SKM-1 treated with dmso at 0.1 percent for 144 hours (cell line): ENCODE results near the gene CCDC172.
"Not testable (repeated sequence)": the region's sequence is repeated elsewhere in the genome, so short reads cannot be mapped to it uniquely, and the experiment has no call there.

Experiments used
- DNase-seq: peaks from one replicate; lab custom pipeline; 2025; ENCODE audit not compliant: unreplicated experiment; lab: John Stamatoyannopoulos, UW

CCDC172 gene

GRCh38 chr10:116331815-116332214 lies 7.6 kb downstream of the CCDC172 start:
- no peak for DNase-seq

DNA sequence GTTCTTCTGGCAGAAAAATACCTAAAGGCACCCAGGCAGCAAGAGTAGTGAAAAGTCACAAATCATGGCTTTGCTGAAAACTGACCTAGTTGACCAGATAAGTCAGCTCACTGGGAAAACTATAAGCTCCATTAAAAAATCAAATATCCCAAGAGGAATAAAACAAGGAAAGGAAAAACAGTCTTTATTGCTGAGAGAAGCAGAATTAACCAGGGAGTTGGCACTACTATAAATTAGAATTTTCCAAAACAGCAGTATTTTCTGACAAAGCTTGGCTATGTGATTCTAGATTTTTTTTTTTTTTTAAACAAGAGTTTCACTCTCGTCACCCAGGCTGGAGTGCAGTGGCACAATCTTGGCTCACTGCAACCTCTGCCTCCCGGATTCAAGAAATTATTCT lies 12.6 kb downstream of the CCDC172 start:
- DNase-seq = no peak

DNA sequence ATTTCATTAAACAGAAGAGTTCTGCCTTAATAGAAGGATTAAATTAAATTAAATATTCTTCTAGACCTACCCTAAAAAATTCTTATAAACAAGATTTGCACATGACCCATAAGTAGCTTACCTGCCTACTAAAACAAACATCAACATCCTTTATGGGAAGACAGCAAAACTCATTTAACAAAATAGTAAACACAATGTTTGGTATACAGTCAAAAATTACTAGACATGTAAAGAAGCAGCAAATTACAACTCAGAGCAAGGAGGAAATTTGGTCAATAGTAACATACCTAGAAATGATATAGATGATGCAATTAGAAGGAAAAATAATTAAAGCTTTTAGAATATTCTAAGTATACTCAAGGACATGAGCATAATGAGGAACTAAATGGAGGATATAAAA lies 27.9 kb downstream of the CCDC172 start:
- no peak for DNase-seq

- DNase-seq = no peak
These were observed 29.6 kb downstream of the CCDC172 start for GRCh38 chr10:116353817-116354216.

DNA sequence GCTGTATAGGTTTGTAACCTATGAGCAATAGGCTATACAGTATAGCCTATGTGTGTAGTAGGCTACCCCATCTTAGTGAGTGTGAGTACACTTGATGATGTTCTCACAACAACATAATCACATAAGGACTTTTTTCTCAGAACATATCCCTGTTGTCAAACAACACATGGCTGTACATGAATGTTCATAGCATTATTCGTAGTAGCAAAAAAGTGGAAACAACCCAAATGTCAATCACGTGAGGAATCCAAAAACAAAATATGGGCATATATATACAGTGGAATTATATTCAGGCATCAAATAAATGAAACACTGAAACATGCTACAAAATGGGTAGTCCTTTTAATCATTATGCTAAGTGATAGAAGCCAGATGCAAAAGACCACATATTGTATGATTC lies 31.1 kb downstream of the CCDC172 start:
- DNase-seq = no peak

DNA sequence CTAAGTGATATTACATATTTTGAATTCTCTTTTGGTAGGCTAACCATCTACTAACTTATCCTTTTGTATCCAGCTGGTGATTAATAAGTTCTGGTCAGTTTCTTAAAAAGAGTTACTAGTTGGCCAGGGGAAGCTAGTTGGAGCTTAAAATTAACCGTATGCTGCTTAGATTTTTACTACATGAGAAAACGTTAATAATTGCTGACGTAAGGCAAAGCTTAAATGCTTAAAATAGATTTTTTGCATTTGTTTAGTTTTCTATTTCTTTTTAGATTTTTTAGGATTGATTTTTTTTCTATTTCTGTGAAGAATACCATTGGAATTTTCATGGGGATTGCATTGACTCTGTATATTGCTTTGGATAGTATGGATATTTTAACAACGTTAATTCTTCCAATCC lies 32.6 kb downstream of the CCDC172 start:
- no peak for DNase-seq

- DNase-seq = no peak
These were observed 40.6 kb downstream of the CCDC172 start for GRCh38 chr10:116364868-116365267.

GRCh38 chr10:116371737-116372136 lies 47.5 kb downstream of the CCDC172 start:
- no peak for DNase-seq

- no peak for DNase-seq
These were observed 58.0 kb downstream of the CCDC172 start for GRCh38 chr10:116382290-116382689.

DNA sequence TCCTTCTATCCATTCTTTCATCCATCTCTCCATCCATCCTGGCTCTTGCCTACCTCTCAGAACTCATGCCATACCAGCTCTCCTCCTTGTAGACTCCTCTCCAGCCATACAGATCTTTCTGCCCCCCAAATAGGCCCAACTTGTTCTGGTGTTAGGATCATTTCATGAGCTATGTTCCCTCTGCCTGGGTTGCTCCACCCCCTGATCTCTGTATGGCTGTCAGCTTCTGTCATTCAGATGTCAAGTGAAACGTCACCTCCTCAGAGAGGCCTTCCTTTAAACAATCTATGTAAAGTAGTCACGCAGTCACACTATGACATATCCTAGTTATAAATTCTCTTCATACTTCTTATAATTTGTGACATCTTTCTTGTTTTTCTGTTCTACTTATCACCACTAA lies 61.1 kb downstream of the CCDC172 start:
- no peak for DNase-seq

- peak; percentile 23 for DNase-seq
These were observed 62.0 kb downstream of the CCDC172 start for GRCh38 chr10:116385994-116386809.

- not testable (repeated sequence) for DNase-seq
These were observed 69.1 kb downstream of the CCDC172 start for GRCh38 chr10:116393246-116393831.

GRCh38 chr10:116395223-116395985 lies 71.2 kb downstream of the CCDC172 start:
- DNase-seq = no peak

- no peak for DNase-seq
These were observed 74.0 kb downstream of the CCDC172 start for GRCh38 chr10:116398224-116398623.

GRCh38 chr10:116402858-116403257 lies 78.6 kb downstream of the CCDC172 start:
- DNase-seq = no peak

DNA sequence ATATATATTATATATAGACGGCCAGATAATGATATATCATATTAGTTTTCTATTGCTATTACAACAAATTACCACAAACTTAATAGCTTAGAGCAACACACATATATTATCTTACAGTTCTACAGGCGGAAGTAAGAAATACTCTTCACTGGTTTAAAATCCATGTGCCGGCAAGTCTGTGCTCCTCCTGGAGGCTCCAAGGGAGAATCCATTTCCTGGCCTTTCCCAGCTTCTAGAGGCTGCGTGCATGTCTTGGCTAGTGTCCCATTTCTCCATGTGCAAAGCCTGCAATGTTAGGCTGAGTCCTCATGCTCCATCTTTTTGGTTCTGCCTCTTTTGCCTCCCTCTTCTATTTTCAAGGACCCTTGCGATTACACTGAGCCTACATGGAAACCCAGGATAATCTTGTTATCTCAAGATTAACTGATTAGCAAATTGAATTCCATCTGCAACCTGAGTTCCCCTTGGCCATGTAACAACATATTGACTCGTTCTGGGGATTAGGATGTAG lies 79.5 kb downstream of the CCDC172 start:
- DNase-seq = no peak

DNA sequence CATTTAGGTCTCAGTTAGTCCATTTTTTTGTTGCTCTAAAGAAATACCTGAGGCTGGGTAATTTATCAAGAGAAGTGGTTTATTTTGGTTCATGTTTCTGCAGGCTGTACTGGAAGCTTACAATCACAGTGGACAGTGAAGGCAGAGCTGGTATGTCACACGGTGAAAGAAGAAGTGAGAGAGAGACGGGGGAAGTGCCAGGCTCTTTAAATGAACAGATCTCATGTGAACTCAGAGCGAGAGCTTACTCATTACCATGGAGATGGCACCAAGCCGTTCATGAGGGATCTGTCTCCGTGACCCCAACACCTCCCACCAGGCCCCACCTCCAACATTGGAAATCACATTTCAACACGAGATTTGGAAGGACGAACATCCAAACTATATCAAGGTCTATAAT lies 84.5 kb downstream of the CCDC172 start:
- DNase-seq = peak; percentile 34

GRCh38 chr10:116410351-116410750 lies 86.1 kb downstream of the CCDC172 start:
- no peak for DNase-seq

GRCh38 chr10:116417821-116418220 lies 93.6 kb downstream of the CCDC172 start:
- DNase-seq = no peak

DNA sequence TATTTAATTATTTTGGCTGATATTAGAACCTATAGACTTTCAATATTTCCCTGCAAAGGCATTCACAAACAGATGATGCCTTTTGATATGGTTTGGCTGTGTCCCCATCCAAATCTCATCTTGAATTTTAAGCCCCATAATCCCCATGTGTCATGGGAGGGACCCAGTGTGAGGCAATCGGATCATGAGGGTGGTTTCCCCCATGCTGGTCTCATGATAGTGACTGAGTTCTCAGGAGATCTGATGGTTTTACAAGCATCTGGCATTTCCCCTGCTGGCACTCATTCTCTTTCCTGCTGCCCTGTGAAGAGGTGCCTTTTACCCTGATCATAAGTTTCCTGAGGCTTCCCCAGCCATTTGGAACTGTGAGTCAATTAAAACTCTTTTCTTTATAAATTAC lies 94.1 kb downstream of the CCDC172 start:
- DNase-seq = no peak

GRCh38 chr10:116421815-116422214 lies 97.6 kb downstream of the CCDC172 start:
- no peak for DNase-seq

GRCh38 chr10:116427671-116428070 lies 103.4 kb downstream of the CCDC172 start, which contains the start of gene PNLIPRP3:
PNLIPRP3 (plus strand) TSS chr10:116427847; CDS start chr10:116428013, 166 bp downstream.
- no peak for DNase-seq
